Dendritic cell treated with granulocyte-macrophage colony-stimulating factor and Interleukin-4, amounts not matched to agents 40 ng/mL and 50 ng/mL, for 4 days (primary cell): ENCODE data around the gene PIP4K2B.

Experiments used
- H3K27ac Mint-ChIP-seq: one replicate; pipeline ENCODE4 v1.8.0; 2022; ENCODE audit warnings: mild to moderate bottlenecking, mixed read lengths
- H3K27me3 Mint-ChIP-seq: one replicate; pipeline ENCODE4 v1.8.0; 2022; ENCODE audit warnings: mild to moderate bottlenecking, mixed read lengths
- H3K36me3 Mint-ChIP-seq: one replicate; pipeline ENCODE4 v1.8.0; 2022; ENCODE audit warnings: low read depth, mixed read lengths
- H3K4me1 Mint-ChIP-seq: one replicate; pipeline ENCODE4 v1.8.0; 2022; ENCODE audit warnings: low read depth, mixed read lengths
- H3K4me3 Mint-ChIP-seq: one replicate; pipeline ENCODE4 v1.8.0; 2022; ENCODE audit warnings: mild to moderate bottlenecking, moderate library complexity, mixed read lengths
- H3K9me3 Mint-ChIP-seq: one replicate; pipeline ENCODE4 v1.8.0; 2022; ENCODE audit warnings: mixed read lengths
- intact Hi-C: fragments of 100-400 bp; cut with micrococcal nuclease; formaldehyde crosslinking; loops from one replicate; pipeline ENCODE4 v1.15.0; 2022

The PIP4K2B gene

DNA sequence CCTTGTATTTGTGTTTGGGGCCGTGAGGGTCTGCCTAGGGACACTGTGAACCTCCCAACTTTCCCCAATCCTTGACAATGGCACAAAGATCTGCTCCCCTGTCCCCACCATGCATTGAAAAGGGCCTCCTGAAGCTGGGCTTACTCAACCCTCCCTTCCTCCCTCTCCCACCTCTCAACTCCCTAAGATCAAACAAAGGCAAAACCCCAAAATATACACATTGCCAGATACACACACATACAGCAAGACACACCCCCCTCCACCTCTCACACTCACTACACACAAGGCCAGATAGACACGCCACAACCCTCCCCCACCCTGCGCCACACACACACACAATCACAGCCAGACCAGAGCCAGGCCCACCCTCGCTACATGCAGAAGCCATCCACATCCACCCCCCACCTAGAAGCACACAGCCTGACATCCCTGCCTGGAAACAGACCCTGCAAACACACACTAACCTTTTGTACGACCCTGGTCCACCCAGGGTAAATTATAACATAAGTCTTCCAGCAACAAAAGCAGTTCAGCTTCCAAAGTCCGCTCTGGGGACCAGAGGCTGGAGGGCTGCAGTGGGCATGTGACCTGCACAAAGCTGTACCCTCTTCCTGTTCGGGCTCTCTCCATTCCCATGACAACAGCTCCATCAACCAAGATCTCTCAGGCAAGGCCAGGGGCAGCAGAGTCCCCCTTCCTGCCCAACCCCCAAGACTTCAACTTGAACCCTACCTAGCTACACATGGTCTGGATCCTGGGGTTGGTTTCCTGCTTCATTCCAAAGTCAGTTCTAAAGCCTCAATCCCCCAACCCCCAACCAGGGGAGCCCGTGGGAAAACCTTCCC, 53.1 kb downstream of the PIP4K2B start:
- no peaks in the 10 kb centered on the region for H3K36me3 Mint-ChIP-seq
- intact Hi-C loops, result no loop called here
- peaks cover 46% of the 10 kb centered on the region for H3K4me1 Mint-ChIP-seq
- peak overlapping the region; percentile 68 for H3K4me3 Mint-ChIP-seq
- H3K27ac Mint-ChIP-seq, result peak overlapping the region; percentile 52
- peaks cover 93% of the 10 kb centered on the region for H3K27me3 Mint-ChIP-seq
- no peaks in the 10 kb centered on the region for H3K9me3 Mint-ChIP-seq

DNA sequence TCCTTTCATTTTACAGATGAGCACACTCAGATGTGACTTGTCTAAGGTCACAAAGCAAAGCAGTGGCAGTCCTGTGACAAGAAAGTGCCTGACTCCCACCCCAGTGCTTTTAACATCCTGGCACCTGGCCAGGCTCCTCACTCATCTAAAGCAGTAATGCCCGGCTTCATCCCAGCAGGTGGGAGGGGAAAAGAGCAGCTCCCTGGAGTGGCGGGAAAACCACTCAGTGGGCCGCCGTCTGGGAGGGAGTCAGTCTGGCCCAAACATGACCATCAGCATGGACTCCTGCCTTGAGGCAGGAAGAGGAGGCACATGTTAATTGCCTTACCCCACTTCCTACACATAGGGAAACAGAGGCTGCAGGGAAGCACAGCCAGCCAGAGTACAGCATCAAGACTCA, 53.8 kb downstream of the PIP4K2B start:
- intact Hi-C loops, result no loop called here
- Mint-ChIP-seq H3K27ac (no peak overlapping the region), H3K4me3 (no peak overlapping the region), H3K27me3 (peaks cover 92% of the 10 kb centered on the region), H3K4me1 (peaks cover 39% of the 10 kb centered on the region), H3K36me3 (no peaks in the 10 kb centered on the region), H3K9me3 (no peaks in the 10 kb centered on the region)

DNA sequence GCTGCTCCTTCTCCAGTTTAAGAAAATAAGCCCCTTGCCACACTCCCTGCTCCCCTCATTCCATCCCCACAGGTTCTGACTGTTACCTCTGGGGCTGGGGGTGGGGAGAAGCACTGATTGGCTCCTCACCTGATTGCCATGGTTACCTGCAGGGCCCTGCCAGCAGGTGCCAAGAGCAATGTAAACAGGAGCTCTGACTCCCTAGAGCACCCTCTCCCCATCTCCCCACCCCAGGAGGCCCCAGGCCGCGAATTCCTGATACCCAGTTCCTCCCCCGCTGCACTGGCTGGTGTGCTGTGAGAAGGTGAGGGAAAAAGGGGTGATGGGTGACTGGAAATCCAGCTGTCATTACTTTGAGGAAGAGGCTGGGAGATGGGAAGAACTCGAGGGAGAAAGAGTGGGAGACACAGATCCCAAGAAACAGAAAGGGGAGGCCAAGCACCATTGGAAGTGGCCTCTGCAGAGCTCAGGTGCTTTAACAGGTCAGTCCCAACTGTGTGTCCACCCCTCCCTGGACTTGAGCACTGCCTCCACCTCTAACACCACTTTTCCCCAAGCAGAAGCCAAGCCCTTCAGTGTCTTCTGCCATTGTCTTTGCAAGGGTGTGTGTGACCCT, 55.7 kb downstream of the PIP4K2B start:
- H3K36me3 Mint-ChIP-seq, result no peaks in the 10 kb centered on the region
- no peaks in the 10 kb centered on the region for H3K9me3 Mint-ChIP-seq
- no peak overlapping the region for H3K27ac Mint-ChIP-seq
- peaks cover 91% of the 10 kb centered on the region for H3K27me3 Mint-ChIP-seq
- H3K4me3 Mint-ChIP-seq, result no peak overlapping the region
- intact Hi-C loops, result no loop called here
- peaks cover 24% of the 10 kb centered on the region for H3K4me1 Mint-ChIP-seq

DNA sequence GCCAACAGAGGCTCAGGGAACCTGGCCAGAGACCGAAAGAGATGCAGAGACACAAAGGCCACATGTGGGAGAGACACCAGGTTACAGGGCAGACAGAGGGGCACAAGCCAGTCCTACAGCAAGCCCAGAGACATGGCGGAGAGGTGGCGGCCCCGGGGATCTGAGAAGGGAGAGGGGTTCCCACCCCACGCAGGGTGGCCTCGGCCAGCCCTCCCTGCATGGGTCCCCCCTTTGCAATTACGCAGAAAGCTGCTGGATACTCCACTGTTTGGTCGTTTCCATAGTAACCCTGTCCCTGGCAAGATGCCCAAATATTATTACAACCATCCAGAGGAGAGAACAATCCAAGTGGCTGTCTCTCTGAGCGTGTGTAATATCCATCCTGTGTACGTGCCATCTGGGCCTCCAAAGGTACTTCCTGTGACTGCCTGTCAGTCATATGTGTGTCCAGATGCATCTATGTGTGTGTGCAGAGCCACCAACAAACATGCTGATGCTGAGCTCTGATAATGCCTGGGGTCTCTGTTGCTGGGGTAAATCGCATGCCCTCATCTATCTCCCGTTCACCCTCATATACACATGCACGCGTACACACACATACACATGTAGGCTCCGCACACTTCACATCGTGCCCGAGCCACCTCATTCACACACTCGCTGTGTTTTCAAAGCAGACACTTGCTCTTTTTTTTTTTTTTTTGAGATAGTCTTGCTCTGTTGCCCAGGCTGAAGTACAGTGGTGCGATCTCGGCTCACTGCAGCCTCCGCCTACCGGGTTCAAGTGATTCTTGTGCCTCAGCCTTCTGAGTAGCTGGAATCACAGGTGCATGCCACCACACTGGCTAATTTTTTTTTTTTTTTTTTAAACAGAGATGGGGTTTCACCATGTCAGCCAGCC, 56.7 kb downstream of the PIP4K2B start:
- H3K4me1 Mint-ChIP-seq, result peaks cover 20% of the 10 kb centered on the region
- H3K27me3 Mint-ChIP-seq, result peaks cover 92% of the 10 kb centered on the region
- no peaks in the 10 kb centered on the region for H3K9me3 Mint-ChIP-seq
- no peak overlapping the region for H3K27ac Mint-ChIP-seq
- intact Hi-C loops, result no loop called here
- no peak overlapping the region for H3K4me3 Mint-ChIP-seq
- no peaks in the 10 kb centered on the region for H3K36me3 Mint-ChIP-seq

DNA sequence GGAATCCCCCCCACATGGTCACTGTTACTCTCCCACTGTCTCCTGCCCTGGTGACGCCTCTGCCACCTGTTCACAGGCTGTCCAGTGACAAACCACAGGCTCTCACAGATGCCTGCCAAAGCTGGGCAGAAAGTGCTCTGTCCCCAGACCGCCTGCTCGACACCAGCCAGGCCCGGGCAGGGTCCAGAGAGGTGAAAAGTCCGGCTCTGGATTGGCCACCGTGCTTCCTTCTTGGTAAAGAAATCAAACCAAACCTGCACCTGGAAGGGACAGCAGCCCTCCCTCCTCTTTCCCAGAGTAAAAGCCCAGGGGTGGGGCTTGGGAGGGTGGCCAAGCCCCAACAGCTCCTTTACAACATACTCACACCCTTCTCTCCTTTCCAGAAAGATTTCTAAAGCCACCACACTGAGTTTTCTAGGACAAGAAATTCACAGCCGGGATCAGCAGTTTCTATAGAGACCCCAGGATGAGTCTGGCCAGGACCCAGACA, 57.4 kb downstream of the PIP4K2B start:
- Mint-ChIP-seq H3K27ac (no peak overlapping the region), H3K27me3 (peaks cover 89% of the 10 kb centered on the region)

DNA sequence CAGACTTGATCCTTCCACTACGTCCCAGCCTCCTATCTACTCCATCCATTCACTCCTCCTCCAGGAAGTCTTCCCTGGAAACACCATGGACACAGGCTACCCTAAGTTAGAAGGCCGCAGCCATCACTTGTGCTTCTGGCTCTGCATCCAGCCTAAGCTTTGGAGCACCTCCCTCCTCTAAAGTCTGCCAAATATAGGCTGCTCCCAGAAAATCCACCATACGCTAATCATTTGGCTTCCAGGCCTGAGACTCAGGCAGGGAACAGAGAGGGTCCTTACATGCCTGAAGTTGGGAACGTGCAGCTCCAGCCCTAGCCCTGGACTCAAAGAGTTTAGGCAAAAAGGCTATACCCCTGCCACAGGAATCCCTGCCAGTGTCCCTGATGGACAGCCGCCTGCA, 57.9 kb downstream of the PIP4K2B start:
- no peak overlapping the region for H3K27ac Mint-ChIP-seq
- H3K4me1 Mint-ChIP-seq, result peaks cover 12% of the 10 kb centered on the region
- H3K27me3 Mint-ChIP-seq, result peaks cover 84% of the 10 kb centered on the region
- no peaks in the 10 kb centered on the region for H3K36me3 Mint-ChIP-seq
- H3K4me3 Mint-ChIP-seq, result no peak overlapping the region
- intact Hi-C loops, result no loop called here
- no peaks in the 10 kb centered on the region for H3K9me3 Mint-ChIP-seq

More for the DNA sequence above, 57.4 kb downstream of the PIP4K2B start:
- no peaks in the 10 kb centered on the region for H3K9me3 Mint-ChIP-seq
- intact Hi-C loops, result no loop called here
- H3K4me1 Mint-ChIP-seq, result peaks cover 17% of the 10 kb centered on the region
- no peak overlapping the region for H3K4me3 Mint-ChIP-seq
- no peaks in the 10 kb centered on the region for H3K36me3 Mint-ChIP-seq

DNA sequence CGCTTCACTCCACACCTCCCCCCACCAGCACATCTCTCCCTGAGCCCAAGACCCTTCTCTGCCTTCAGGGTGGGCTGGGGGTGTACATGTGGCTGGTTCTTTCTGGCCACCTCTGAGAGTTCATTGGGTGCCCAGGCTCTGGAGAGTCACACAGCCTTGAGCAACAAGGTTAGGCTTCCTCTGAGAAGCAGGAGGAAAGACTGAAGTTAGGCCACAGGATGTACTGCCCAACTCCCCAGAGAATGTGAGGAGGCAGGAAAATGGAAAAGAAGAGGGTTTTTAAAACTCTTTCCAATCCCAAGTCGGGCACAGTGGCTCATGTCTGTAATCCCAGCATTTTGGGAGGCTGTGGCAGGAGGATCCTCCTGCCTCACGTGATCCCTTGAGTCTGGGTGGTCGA, 58.5 kb downstream of the PIP4K2B start:
- Mint-ChIP-seq H3K4me3 (no peak overlapping the region), H3K36me3 (no peaks in the 10 kb centered on the region), H3K9me3 (no peaks in the 10 kb centered on the region), H3K27me3 (peaks cover 80% of the 10 kb centered on the region), H3K4me1 (peaks cover 5% of the 10 kb centered on the region), H3K27ac (no peak overlapping the region)
- intact Hi-C loops, result no loop called here

DNA sequence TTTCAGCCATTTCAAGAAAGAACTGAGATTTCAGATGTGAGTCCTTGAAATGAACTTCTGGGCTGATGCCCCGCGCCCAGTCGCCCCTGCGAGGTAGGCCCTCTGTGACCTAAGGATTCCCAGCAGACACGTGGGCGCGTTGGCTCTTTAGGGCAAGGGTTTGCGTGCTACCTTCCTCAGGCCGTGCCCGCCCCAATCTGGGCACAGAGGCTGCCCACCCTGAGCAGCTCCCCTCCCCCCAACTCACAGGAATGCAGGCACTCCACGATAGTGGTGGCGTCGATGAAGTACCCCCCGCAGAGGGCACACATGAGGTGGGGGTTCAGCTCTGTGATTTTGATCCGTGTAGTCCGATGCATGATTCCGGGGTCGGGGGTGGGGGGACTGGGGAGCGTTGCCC, 59.3 kb downstream of the PIP4K2B start:
- H3K4me3 Mint-ChIP-seq, result no peak overlapping the region
- intact Hi-C loops, result no loop called here
- no peak overlapping the region for H3K27ac Mint-ChIP-seq
- peaks cover 77% of the 10 kb centered on the region for H3K27me3 Mint-ChIP-seq
- H3K9me3 Mint-ChIP-seq, result no peaks in the 10 kb centered on the region
- H3K4me1 Mint-ChIP-seq, result peaks cover 10% of the 10 kb centered on the region
- H3K36me3 Mint-ChIP-seq, result no peaks in the 10 kb centered on the region

DNA sequence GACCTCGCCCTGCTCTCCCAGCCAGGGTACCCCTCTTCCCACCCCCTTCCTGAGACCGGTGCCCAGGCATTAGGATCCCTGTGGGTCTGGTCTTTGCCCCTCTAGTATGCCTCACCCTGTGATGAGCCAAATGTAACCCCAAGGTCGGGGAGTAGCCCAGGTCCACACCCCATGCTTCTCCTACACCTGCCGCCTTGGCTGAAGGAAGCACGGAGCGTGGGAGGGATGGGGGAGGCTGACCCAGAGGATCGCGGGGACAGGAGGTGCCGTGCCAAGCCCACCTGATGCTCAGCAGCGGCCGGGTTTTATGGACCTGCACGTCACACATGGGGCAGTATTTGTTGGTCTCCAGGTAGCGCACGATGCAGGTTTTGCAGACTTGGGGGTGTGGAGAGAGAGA, 60.1 kb downstream of the PIP4K2B start:
- Mint-ChIP-seq H3K27ac (no peak overlapping the region), H3K27me3 (peaks cover 69% of the 10 kb centered on the region), H3K4me1 (peaks cover 15% of the 10 kb centered on the region), H3K36me3 (peaks cover 4% of the 10 kb centered on the region), H3K4me3 (no peak overlapping the region), H3K9me3 (no peaks in the 10 kb centered on the region)
- intact Hi-C loops, result loop anchor here (10.0 kb wide), 1 partner anchor 185 kb away; no protein-coding TSS in a partner anchor

DNA sequence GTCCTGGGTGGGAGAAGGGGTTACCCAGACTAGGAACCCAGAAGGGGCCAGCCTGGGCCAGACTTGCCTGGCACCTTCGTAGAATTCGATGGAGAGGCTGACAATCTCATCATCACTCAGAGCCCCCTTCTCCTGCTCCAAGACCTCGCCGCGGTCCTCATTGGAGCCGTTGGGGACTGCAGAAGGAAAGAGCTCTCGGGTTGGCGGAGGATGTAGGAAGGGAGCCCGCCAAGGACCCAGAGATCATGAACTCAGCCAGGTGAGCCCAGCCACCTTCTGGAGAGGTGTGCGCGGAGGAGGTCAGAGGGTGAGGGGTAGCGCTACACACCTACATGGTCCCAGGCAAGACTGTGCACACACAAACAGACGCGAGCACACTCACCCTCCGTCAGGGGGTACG, 60.7 kb downstream of the PIP4K2B start:
- Mint-ChIP-seq H3K27me3 (peaks cover 63% of the 10 kb centered on the region), H3K4me3 (no peak overlapping the region), H3K27ac (no peak overlapping the region), H3K36me3 (peaks cover 11% of the 10 kb centered on the region), H3K9me3 (no peaks in the 10 kb centered on the region), H3K4me1 (peaks cover 19% of the 10 kb centered on the region)
- intact Hi-C loops, result loop anchor here (10.0 kb wide), 1 partner anchor 184 kb away; no protein-coding TSS in a partner anchor

DNA sequence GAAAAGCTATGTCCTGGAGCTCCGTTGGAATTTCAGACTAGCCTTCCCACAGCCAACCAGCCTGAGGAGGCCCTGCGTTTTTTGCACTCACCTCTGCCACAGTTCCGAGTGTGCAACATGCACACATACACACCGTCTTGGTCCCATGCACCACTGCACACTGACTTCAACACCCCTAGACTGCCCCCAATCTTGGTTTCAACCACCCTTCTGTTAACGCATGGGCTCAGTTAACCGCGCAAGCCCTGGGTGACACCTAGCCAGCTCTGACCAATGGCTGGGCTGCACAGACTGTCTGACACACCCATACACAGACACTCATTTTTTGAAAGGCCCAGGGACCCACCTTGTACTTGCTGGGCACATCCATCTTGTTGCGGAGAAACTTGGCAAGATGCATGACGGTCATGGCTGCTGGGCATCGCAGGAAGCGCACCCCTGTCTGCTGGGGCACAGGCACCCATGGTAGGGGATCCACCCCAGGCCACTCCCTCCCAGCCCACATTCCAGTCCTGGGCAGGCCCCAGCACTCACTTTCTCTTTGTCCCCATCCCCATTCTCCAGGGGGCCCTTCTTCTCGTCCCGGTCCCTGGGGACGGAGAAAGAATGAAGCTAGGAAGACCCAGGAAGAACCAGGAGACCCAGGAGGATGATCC, 61.2 kb downstream of the PIP4K2B start:
- H3K36me3 Mint-ChIP-seq, result peaks cover 16% of the 10 kb centered on the region
- intact Hi-C loops, result loop anchor here (10.0 kb wide), 1 partner anchor 183 kb away; no protein-coding TSS in a partner anchor
- H3K9me3 Mint-ChIP-seq, result no peaks in the 10 kb centered on the region
- peaks cover 58% of the 10 kb centered on the region for H3K27me3 Mint-ChIP-seq
- H3K27ac Mint-ChIP-seq, result no peak overlapping the region
- no peak overlapping the region for H3K4me3 Mint-ChIP-seq
- peaks cover 25% of the 10 kb centered on the region for H3K4me1 Mint-ChIP-seq

DNA sequence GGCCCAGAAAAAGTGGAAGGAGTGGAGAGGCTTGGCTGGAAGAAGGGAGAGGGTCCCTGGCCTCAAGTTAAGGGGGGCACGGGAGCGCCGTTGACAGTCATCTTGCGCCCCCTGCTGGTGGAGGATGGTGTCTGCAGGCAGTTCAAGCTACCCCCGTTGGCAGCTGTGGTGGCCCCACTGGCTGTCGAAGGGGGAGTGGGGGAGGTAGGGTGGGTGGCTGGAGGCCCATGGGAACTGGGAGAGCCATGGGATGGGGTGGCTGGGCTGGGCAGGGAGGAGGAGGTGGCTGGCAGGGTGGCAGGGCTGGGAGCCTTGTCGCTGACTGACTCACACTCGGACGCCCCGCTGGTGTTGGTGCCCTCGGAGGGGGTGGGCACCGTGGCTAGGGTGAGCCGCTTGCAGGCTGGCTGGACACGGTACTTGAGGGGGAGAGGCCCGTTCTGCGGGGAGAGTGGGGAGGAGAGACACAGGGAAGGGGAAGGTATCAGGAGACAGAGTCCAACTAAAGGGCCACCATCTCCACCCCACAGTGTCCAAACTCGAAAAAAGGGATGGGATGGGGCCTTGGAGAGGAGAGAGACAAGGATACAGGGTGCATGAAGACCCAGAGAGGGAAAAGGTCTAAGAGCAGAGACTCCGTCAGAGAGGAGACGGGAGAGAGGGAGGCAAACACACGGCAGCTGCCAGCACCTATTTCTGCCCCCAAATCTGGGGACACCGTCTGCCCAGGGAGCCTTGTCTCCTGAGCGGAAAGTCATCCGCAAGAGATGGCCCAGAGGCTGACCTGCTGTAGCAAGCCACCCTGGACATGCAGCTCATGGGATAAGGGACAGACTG, 64.0 kb downstream of the PIP4K2B start:
- peak overlapping the region; percentile 18 for H3K27ac Mint-ChIP-seq
- peaks cover 48% of the 10 kb centered on the region for H3K4me1 Mint-ChIP-seq
- no peak overlapping the region for H3K4me3 Mint-ChIP-seq
- peaks cover 36% of the 10 kb centered on the region for H3K36me3 Mint-ChIP-seq
- H3K9me3 Mint-ChIP-seq, result no peaks in the 10 kb centered on the region
- intact Hi-C loops, result loop anchor here (1.0 to 10.0 kb wide), 3 partner anchors 58 to 181 kb away; no protein-coding TSS in a partner anchor
- H3K27me3 Mint-ChIP-seq, result peaks cover 34% of the 10 kb centered on the region
